WTC11 (cell line): ENCODE measurements around the gene TTLL9.

Source experiments
- AR ChIP-seq: fragments of 250-450 bp; sonication (Bioruptor Pico); IDR thresholded peaks from 2 replicates; pipeline ENCODE4 v1.9.0; 2021; ENCODE audit warnings: mild to moderate bottlenecking
- ATF1 ChIP-seq: sonication (generic); formaldehyde crosslinking; IDR thresholded peaks from 2 replicates; pipeline ENCODE4 v1.8.1; 2023; ENCODE audit warnings: mild to moderate bottlenecking, moderate library complexity, missing genetic modification reagents
- CBFB ChIP-seq: sonication (generic); formaldehyde crosslinking; IDR thresholded peaks from 2 replicates; pipeline ENCODE4 v1.8.1; 2022; ENCODE audit warnings: mild to moderate bottlenecking, low read depth, missing genetic modification reagents
- CTCF ChIP-seq: fragments of 200-600 bp; IDR thresholded peaks from 2 replicates; pipeline ENCODE4 v1.8.0; 2022; ENCODE audit warnings: antibody characterized with exemption
- JUN ChIP-seq: sonication (generic); formaldehyde crosslinking; IDR thresholded peaks from 2 replicates; pipeline ENCODE4 v1.8.0; 2023; ENCODE audit warnings: mild to moderate bottlenecking, missing genetic modification reagents
- RORB ChIP-seq: fragments of 250-450 bp; sonication (Bioruptor Pico); IDR thresholded peaks from 2 replicates; pipeline ENCODE4 v1.9.0; 2021; ENCODE audit warnings: mild to moderate bottlenecking
- SP1 ChIP-seq: sonication (generic); formaldehyde crosslinking; conservative IDR thresholded peaks from 2 replicates; pipeline ENCODE4 v1.8.1; 2022; ENCODE audit warnings: missing genetic modification reagents
- ZNF121 ChIP-seq: sonication (generic); formaldehyde crosslinking; IDR thresholded peaks from 2 replicates; pipeline ENCODE4 v1.8.0; 2023; ENCODE audit warnings: missing genetic modification reagents
- ZNF232 ChIP-seq: sonication (generic); formaldehyde crosslinking; IDR thresholded peaks from 2 replicates; pipeline ENCODE4 v1.8.0; 2022; ENCODE audit warnings: mild to moderate bottlenecking, missing genetic modification reagents
- ZNF263 ChIP-seq: sonication (generic); formaldehyde crosslinking; IDR thresholded peaks from 2 replicates; pipeline ENCODE4 v1.8.1; 2022; ENCODE audit warnings: low read depth, mild to moderate bottlenecking, moderate library complexity, missing genetic modification reagents
- TF ChIP-seq, protein P1 (sequence below): sonication (generic); formaldehyde crosslinking; IDR thresholded peaks from 2 replicates; pipeline ENCODE4 v1.8.0; 2023; ENCODE audit warnings: mild to moderate bottlenecking, missing genetic modification reagents

DNA sequence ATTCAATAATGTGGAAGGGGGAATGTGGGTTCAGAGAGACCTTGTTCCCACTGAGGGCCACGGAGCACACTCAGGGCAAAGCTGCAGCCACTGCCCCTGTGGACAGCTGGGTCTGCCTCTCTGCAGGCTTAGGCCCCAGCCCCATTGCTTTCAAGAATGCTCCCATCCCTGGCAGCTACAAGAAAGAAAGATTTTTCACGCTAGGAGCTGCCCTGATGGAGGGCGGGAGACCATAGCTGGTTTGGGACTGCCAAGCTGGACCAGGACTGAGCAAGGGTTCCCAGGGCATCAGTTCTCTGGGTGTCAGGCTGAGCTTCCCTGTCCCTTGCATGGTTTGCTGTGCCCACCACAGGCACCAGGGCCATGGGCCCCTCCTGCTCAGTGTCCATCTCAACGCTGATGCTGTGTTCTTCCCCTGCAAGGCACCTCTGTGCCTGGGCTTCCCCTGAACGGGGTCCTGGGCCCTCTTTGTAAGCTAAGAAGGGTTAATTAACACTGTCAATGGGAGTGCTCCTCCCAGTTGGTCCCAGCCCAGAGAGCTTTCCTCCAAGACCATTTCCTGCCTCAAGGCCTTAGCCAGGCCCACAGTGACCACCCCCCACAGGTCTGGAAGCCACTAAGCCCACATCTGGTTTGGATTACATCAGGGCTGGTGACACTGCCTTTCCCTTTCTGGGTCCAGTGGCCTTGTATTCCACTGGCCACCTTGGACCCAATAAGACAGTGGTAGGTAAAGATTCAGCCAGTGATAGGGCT, 33.4 kb upstream of the TTLL9 start:
- TF ChIP-seq ZNF121 (CRISPR knock-in tag), result no peak
- TF ChIP-seq JUN (CRISPR knock-in tag), result no peak
- TF ChIP-seq CTCF, result no peak
- TF ChIP-seq, protein P1, sequence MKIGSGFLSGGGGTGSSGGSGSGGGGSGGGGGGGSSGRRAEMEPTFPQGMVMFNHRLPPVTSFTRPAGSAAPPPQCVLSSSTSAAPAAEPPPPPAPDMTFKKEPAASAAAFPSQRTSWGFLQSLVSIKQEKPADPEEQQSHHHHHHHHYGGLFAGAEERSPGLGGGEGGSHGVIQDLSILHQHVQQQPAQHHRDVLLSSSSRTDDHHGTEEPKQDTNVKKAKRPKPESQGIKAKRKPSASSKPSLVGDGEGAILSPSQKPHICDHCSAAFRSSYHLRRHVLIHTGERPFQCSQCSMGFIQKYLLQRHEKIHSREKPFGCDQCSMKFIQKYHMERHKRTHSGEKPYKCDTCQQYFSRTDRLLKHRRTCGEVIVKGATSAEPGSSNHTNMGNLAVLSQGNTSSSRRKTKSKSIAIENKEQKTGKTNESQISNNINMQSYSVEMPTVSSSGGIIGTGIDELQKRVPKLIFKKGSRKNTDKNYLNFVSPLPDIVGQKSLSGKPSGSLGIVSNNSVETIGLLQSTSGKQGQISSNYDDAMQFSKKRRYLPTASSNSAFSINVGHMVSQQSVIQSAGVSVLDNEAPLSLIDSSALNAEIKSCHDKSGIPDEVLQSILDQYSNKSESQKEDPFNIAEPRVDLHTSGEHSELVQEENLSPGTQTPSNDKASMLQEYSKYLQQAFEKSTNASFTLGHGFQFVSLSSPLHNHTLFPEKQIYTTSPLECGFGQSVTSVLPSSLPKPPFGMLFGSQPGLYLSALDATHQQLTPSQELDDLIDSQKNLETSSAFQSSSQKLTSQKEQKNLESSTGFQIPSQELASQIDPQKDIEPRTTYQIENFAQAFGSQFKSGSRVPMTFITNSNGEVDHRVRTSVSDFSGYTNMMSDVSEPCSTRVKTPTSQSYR (CRISPR knock-in tag), result no peak
- TF ChIP-seq ZNF263 (CRISPR knock-in tag), result no peak
- TF ChIP-seq ATF1 (CRISPR knock-in tag), result no peak
- TF ChIP-seq CBFB (CRISPR knock-in tag), result no peak
- TF ChIP-seq RORB, result no peak
- no peak for TF ChIP-seq AR (CRISPR knock-in tag)
- TF ChIP-seq SP1 (CRISPR knock-in tag), result no peak
- TF ChIP-seq ZNF232 (CRISPR knock-in tag), result no peak
